Naive thymus-derived CD4-positive, alpha-beta T cell (primary cell): ENCODE measurements around the gene ACOXL. TPM values are rescaled to one million over a fixed set of nuclear protein-coding genes. Genes with fewer than 3 reads are reported as not detected.

Source experiments
- ATAC-seq: fragments of 150-1000 bp; cut with Tn5 transposase; 2 replicates; pipeline ENCODE4 v1.10.0; 2021; ENCODE audit warnings: mild to moderate bottlenecking, moderate library complexity
- CTCF ChIA-PET: fragments of 350-600 bp; sonication (Branson Sonifier 250); formaldehyde crosslinking; loops from one replicate; lab custom pipeline; 2021; ENCODE audit warnings: antibody characterized with exemption; lab: Charles Lee
- POLR2A ChIA-PET: fragments of 350-600 bp; sonication (Branson Sonifier 250); formaldehyde crosslinking; loops from one replicate; lab custom pipeline; 2021; ENCODE audit warnings: antibody characterized with exemption, inconsistent platforms; lab: Charles Lee
- DNase-seq, 9 donors: peaks; one replicate each; pipeline versions ENCODE4 v3.0.0 to v3.0.0-alpha.2; 2020 to 2022; ENCODE audit warnings: mixed read lengths in 1 of 9
- H3K27ac ChIP-seq: one replicate; pipeline ENCODE4 v1.7.0; 2013; ENCODE audit warnings: mild to moderate bottlenecking, low read depth, low read length, moderate library complexity
- H3K27me3 ChIP-seq, 2 donors: one replicate each; pipeline ENCODE4 v1.7.0; 2013; ENCODE audit warnings: low read length in 2 of 2, mild to moderate bottlenecking in 2 of 2, moderate library complexity in 2 of 2; ENCODE audit not compliant: control insufficient read depth in 2 of 2, insufficient read depth in 2 of 2
- H3K36me3 ChIP-seq, 3 experiments: 1 replicate in 2 of 3; 2 replicates in 1 of 3; pipeline ENCODE4 v1.7.0; 2013; ENCODE audit warnings: low read length in 3 of 3, mild to moderate bottlenecking in 3 of 3, moderate library complexity in 1 of 3; ENCODE audit not compliant: insufficient read depth in 3 of 3, control insufficient read depth in 2 of 3
- H3K4me1 ChIP-seq, 2 donors: one replicate each; pipeline ENCODE4 v1.7.0; 2013; ENCODE audit warnings: low read length in 2 of 2, mild to moderate bottlenecking in 2 of 2, moderate library complexity in 1 of 2; ENCODE audit not compliant: control insufficient read depth in 2 of 2, insufficient read depth in 2 of 2
- H3K4me3 ChIP-seq: 2 replicates; pipeline ENCODE4 v1.7.0; 2013; ENCODE audit warnings: mild to moderate bottlenecking, low read length
- H3K9me3 ChIP-seq, 3 experiments: 1 replicate in 2 of 3; 2 replicates in 1 of 3; pipeline ENCODE4 v1.7.0; 2013; ENCODE audit warnings: low read length in 3 of 3; ENCODE audit not compliant: control insufficient read depth in 2 of 3
- H3K27ac Mint-ChIP-seq, 9 donors: one replicate each; pipeline ENCODE4 v1.8.0; 2020 to 2022; ENCODE audit warnings: mixed read lengths in 9 of 9, mild to moderate bottlenecking in 8 of 9, moderate library complexity in 5 of 9, inconsistent platforms in 2 of 9
- H3K27me3 Mint-ChIP-seq, 5 donors: one replicate each; pipeline ENCODE4 v1.8.0; 2021 to 2022; ENCODE audit warnings: mixed read lengths in 5 of 5, mild to moderate bottlenecking in 1 of 5
- H3K36me3 Mint-ChIP-seq, 5 donors: one replicate each; pipeline ENCODE4 v1.8.0; 2020 to 2022; ENCODE audit warnings: mixed read lengths in 5 of 5, mild to moderate bottlenecking in 3 of 5, inconsistent platforms in 1 of 5
- H3K4me1 Mint-ChIP-seq, 7 donors: one replicate each; pipeline ENCODE4 v1.8.0; 2020 to 2022; ENCODE audit warnings: mixed read lengths in 7 of 7, mild to moderate bottlenecking in 3 of 7, inconsistent platforms in 1 of 7
- H3K4me3 Mint-ChIP-seq, 10 donors: one replicate each; pipeline ENCODE4 v1.8.0; 2020 to 2022; ENCODE audit warnings: mild to moderate bottlenecking in 10 of 10, mixed read lengths in 10 of 10, moderate library complexity in 6 of 10, inconsistent platforms in 2 of 10
- H3K9me3 Mint-ChIP-seq, 11 donors: one replicate each; pipeline ENCODE4 v1.8.0; 2020 to 2022; ENCODE audit warnings: mixed read lengths in 11 of 11, mild to moderate bottlenecking in 4 of 11, inconsistent platforms in 1 of 11, moderate library complexity in 1 of 11
- intact Hi-C, 2 donors: fragments of 100-400 bp; cut with micrococcal nuclease; formaldehyde crosslinking; loops; one replicate each; pipeline ENCODE4 v1.15.1; 2023
- polyA plus RNA-seq, 2 donors: library from polyadenylated mRNA; unstranded; fragments of 300-500 nt; fragmentation: Illumina TruSeq; gene quantifications; one replicate each; pipeline ENCODE4 v1.2.3, GENCODE V29; 2021
- total RNA-seq, 6 experiments: library from RNA in 5 of 6; stranded (reverse) in 5 of 6; gene quantifications; 1 replicate in 5 of 6; 2 replicates in 1 of 6; pipeline ENCODE4 v1.2.3 and lab custom pipeline; 2021 to 2026

ACOXL gene
- total and polyA plus RNA-seq, 7 experiments from 2014 or later, result 0.29 TPM; not detected in 6

- Histone ChIP-seq H3K27me3 (no peaks in the 10 kb centered on the region), H3K9me3 (no peaks in the 10 kb centered on the region), H3K27ac (no peak overlapping the region), H3K4me1 (no peaks in the 10 kb centered on the region), H3K36me3 (no peaks in the 10 kb centered on the region), H3K4me3 (no peak overlapping the region)
- ATAC-seq (no peak), DNase-seq (no peak)
- Mint-ChIP-seq H3K4me1 (peaks cover 0 to 10% (median 0%) of the 10 kb centered on the region in 7 donors), H3K27me3 (peaks cover 0 to 19% (median 5%) of the 10 kb centered on the region in 5 donors), H3K27ac (no peak overlapping the region), H3K9me3 (peaks cover 0 to 8% (median 2%) of the 10 kb centered on the region in 11 donors), H3K4me3 (no peak overlapping the region), H3K36me3 (no peaks in the 10 kb centered on the region)
- ChIA-PET POLR2A (no interaction called here), CTCF (no interaction called here)
- intact Hi-C loops, result no loop called here
These were observed 292.1 kb downstream of the ACOXL start for GRCh38 chr2:111024496-111024895.

- H3K27ac ChIP-seq, result no peak overlapping the region
- H3K4me1 Mint-ChIP-seq, result peaks cover 0 to 10% (median 0%) of the 10 kb centered on the region in 7 donors
- H3K36me3 ChIP-seq, result no peaks in the 10 kb centered on the region
- peaks cover 0 to 23% (median 5%) of the 10 kb centered on the region in 5 donors for H3K27me3 Mint-ChIP-seq
- peaks cover 0 to 8% (median 2%) of the 10 kb centered on the region in 11 donors for H3K9me3 Mint-ChIP-seq
- no peaks in the 10 kb centered on the region for H3K4me1 ChIP-seq
- ATAC-seq (no peak), DNase-seq (no peak)
- ChIA-PET CTCF (no interaction called here), POLR2A (no interaction called here)
- H3K4me3 Mint-ChIP-seq, result no peak overlapping the region
- H3K9me3 ChIP-seq, result no peaks in the 10 kb centered on the region
- intact Hi-C loops, result no loop called here
- no peaks in the 10 kb centered on the region for H3K36me3 Mint-ChIP-seq
- H3K27ac Mint-ChIP-seq, result no peak overlapping the region
- H3K4me3 ChIP-seq, result no peak overlapping the region
- no peaks in the 10 kb centered on the region for H3K27me3 ChIP-seq
These were observed 292.9 kb downstream of the ACOXL start for GRCh38 chr2:111025288-111025687.

GRCh38 chr2:111028720-111029119 is 296.3 kb downstream of the ACOXL start:
- H3K9me3 ChIP-seq, result no peaks in the 10 kb centered on the region
- Mint-ChIP-seq H3K27ac (no peak overlapping the region), H3K4me3 (no peak overlapping the region), H3K27me3 (peaks cover 0 to 32% (median 0%) of the 10 kb centered on the region in 5 donors), H3K4me1 (peaks cover 0 to 6% (median 0%) of the 10 kb centered on the region in 7 donors), H3K36me3 (no peaks in the 10 kb centered on the region), H3K9me3 (peaks cover 0 to 8% (median 2%) of the 10 kb centered on the region in 11 donors)
- intact Hi-C loops, result no loop called here
- H3K27ac ChIP-seq, result no peak overlapping the region
- DNase-seq (no peak), ATAC-seq (no peak)
- POLR2A ChIA-PET, result no interaction called here
- H3K4me1 ChIP-seq, result no peaks in the 10 kb centered on the region
- H3K27me3 ChIP-seq, result no peaks in the 10 kb centered on the region
- no peaks in the 10 kb centered on the region for H3K36me3 ChIP-seq
- CTCF ChIA-PET, result no interaction called here
- no peak overlapping the region for H3K4me3 ChIP-seq

GRCh38 chr2:111029181-111029927 is 297.0 kb downstream of the ACOXL start:
- no peaks in the 10 kb centered on the region for H3K36me3 Mint-ChIP-seq
- Histone ChIP-seq H3K4me1 (no peaks in the 10 kb centered on the region), H3K9me3 (no peaks in the 10 kb centered on the region), H3K27ac (no peak overlapping the region), H3K36me3 (no peaks in the 10 kb centered on the region), H3K4me3 (no peak overlapping the region), H3K27me3 (no peaks in the 10 kb centered on the region)
- no peak overlapping the region for H3K4me3 Mint-ChIP-seq
- H3K4me1 Mint-ChIP-seq, result peaks cover 0 to 6% (median 0%) of the 10 kb centered on the region in 7 donors
- H3K9me3 Mint-ChIP-seq, result peaks cover 0 to 8% (median 2%) of the 10 kb centered on the region in 11 donors
- no peak for DNase-seq
- ChIA-PET CTCF (no interaction called here), POLR2A (no interaction called here)
- ATAC-seq, result no peak
- H3K27me3 Mint-ChIP-seq, result peaks cover 0 to 32% (median 0%) of the 10 kb centered on the region in 5 donors
- intact Hi-C loops, result no loop called here
- H3K27ac Mint-ChIP-seq, result no peak overlapping the region

GRCh38 chr2:111030260-111030891 is 298.0 kb downstream of the ACOXL start:
- Mint-ChIP-seq H3K9me3 (peaks cover 0 to 8% (median 2%) of the 10 kb centered on the region in 11 donors), H3K27me3 (peaks cover 0 to 35% (median 0%) of the 10 kb centered on the region in 5 donors), H3K4me1 (peaks cover 0 to 6% (median 0%) of the 10 kb centered on the region in 7 donors), H3K27ac (no peak overlapping the region), H3K4me3 (no peak overlapping the region), H3K36me3 (no peaks in the 10 kb centered on the region)
- Histone ChIP-seq H3K4me1 (no peaks in the 10 kb centered on the region), H3K9me3 (no peaks in the 10 kb centered on the region), H3K27me3 (no peaks in the 10 kb centered on the region), H3K27ac (no peak overlapping the region), H3K36me3 (no peaks in the 10 kb centered on the region), H3K4me3 (no peak overlapping the region)
- intact Hi-C loops, result no loop called here
- CTCF ChIA-PET, result no interaction called here
- DNase-seq (no peak), ATAC-seq (no peak)
- POLR2A ChIA-PET, result no interaction called here

- no peak overlapping the region for H3K27ac Mint-ChIP-seq
- peaks cover 0 to 8% (median 2%) of the 10 kb centered on the region in 11 donors for H3K9me3 Mint-ChIP-seq
These were observed 298.6 kb downstream of the ACOXL start for GRCh38 chr2:111030945-111031344.

More at GRCh38 chr2:111030945-111031344, 298.6 kb downstream of the ACOXL start:
- Mint-ChIP-seq H3K36me3 (no peaks in the 10 kb centered on the region), H3K27me3 (peaks cover 0 to 34% (median 0%) of the 10 kb centered on the region in 5 donors), H3K4me1 (peaks cover 0 to 5% (median 0%) of the 10 kb centered on the region in 7 donors), H3K4me3 (no peak overlapping the region)
- no peaks in the 10 kb centered on the region for H3K27me3 ChIP-seq
- H3K27ac ChIP-seq, result no peak overlapping the region
- DNase-seq (no peak), ATAC-seq (no peak)
- CTCF ChIA-PET, result no interaction called here
- H3K9me3 ChIP-seq, result no peaks in the 10 kb centered on the region
- no peaks in the 10 kb centered on the region for H3K36me3 ChIP-seq
- intact Hi-C loops, result no loop called here
- H3K4me3 ChIP-seq, result no peak overlapping the region
- H3K4me1 ChIP-seq, result no peaks in the 10 kb centered on the region
- POLR2A ChIA-PET, result no interaction called here
